Mucosa of rectum (tissue), 2 donors: ENCODE data around the gene AGTPBP1.

Experiments used
- H3K27ac ChIP-seq, 2 donors: one replicate each; pipeline ENCODE4 v1.7.0; 2013; ENCODE audit warnings: inconsistent platforms in 2 of 2, low read depth in 2 of 2, low read length in 2 of 2
- H3K27me3 ChIP-seq, 2 donors: one replicate each; pipeline ENCODE4 v1.7.0; 2013; ENCODE audit warnings: low read length in 2 of 2; ENCODE audit not compliant: control insufficient read depth in 2 of 2, insufficient read depth in 2 of 2
- H3K36me3 ChIP-seq, 2 donors: one replicate each; pipeline ENCODE4 v1.7.0; 2013; ENCODE audit warnings: low read length in 2 of 2; ENCODE audit not compliant: control insufficient read depth in 2 of 2, insufficient read depth in 2 of 2
- H3K4me1 ChIP-seq, 2 donors: one replicate each; pipeline ENCODE4 v1.7.0; 2013; ENCODE audit warnings: low read length in 2 of 2, mild to moderate bottlenecking in 1 of 2; ENCODE audit not compliant: control insufficient read depth in 2 of 2, insufficient read depth in 2 of 2
- H3K4me3 ChIP-seq, 2 donors: one replicate each; pipeline ENCODE4 v1.7.0; 2013; ENCODE audit warnings: low read length in 2 of 2
- H3K9ac ChIP-seq, 2 donors: one replicate each; pipeline ENCODE4 v1.7.0; 2013; ENCODE audit warnings: low read length in 2 of 2, low read depth in 1 of 2, mild to moderate bottlenecking in 1 of 2
- H3K9me3 ChIP-seq, 2 donors: one replicate each; pipeline ENCODE4 v1.7.0; 2013; ENCODE audit warnings: low read length in 2 of 2; ENCODE audit not compliant: control insufficient read depth in 2 of 2
- donor health status: healthy.
- donor health status: Normal muscosa, but diverticular disease.

Gene AGTPBP1

DNA sequence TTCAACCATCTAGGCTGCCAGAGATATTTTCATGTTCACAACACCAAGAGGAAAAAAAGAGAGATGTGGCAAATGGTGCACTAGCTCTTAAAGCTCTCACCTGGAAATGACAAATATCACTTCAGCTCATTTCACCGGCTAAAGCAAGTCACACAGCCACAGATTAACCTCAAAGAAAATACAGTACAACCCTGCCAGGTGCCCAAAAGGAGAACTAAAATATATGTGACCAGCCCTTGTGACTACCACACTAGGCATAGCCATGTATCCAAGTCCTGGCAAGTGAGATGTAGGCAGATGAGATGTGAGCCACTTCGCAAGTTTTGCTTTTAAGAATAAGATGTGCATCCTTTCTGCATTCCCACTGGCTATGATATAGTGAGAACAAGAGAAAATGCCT is 41.4 kb downstream of the AGTPBP1 start:
- no peaks in the 10 kb centered on the region for H3K36me3 ChIP-seq
- no peak overlapping the region for H3K4me3 ChIP-seq
- H3K27ac ChIP-seq, result no peak overlapping the region
- no peaks in the 10 kb centered on the region for H3K4me1 ChIP-seq
- H3K9me3 ChIP-seq, result no peaks in the 10 kb centered on the region
- H3K9ac ChIP-seq, result no peak overlapping the region
- H3K27me3 ChIP-seq, result no peaks in the 10 kb centered on the region

DNA sequence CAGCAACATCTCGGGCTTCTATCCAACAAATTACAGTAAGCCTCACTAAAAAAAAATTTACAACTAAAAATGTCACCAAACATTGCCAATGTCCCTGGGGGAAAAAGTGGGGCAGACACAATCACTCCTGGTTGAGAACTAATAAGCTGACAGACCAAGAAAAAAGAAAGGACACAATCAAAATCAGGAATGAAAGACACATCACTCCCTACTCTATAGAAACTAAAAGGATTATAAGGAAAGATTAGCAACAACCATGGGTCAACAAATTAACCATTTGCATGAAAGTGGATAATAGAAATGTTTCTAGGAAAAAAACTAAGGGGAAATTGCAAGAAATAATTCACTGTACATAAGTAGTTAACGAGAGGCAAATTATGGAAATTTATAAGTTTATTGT is 53.4 kb downstream of the AGTPBP1 start:
- Histone ChIP-seq H3K27ac (no peak overlapping the region), H3K4me3 (no peak overlapping the region), H3K9me3 (no peaks in the 10 kb centered on the region), H3K4me1 (no peaks in the 10 kb centered on the region), H3K36me3 (no peaks in the 10 kb centered on the region), H3K27me3 (no peaks in the 10 kb centered on the region), H3K9ac (no peak overlapping the region)

DNA sequence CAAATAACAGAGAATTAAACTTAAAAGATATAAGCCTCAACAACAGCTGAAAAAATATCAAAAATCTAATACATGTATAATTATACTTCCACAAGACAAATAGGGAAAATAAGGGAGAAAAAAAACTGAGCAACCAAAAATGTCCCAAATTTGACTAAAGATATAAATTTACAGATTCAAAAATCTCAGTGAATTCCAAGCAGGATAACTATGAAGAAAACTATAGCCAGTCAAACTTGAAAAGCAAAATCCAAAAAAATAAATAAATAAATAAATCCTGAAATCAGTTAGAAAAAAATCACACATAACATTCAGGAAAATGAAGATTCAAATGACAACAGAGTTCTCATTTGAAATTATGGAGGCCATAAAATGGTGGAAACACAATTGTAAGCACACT is 56.7 kb downstream of the AGTPBP1 start:
- Histone ChIP-seq H3K27me3 (no peaks in the 10 kb centered on the region), H3K9ac (no peak overlapping the region), H3K4me1 (no peaks in the 10 kb centered on the region), H3K36me3 (no peaks in the 10 kb centered on the region), H3K9me3 (no peaks in the 10 kb centered on the region), H3K4me3 (no peak overlapping the region), H3K27ac (no peak overlapping the region)

- no peak overlapping the region for H3K27ac ChIP-seq
- no peaks in the 10 kb centered on the region for H3K4me1 ChIP-seq
- H3K9ac ChIP-seq, result no peak overlapping the region
- no peaks in the 10 kb centered on the region for H3K9me3 ChIP-seq
- no peaks in the 10 kb centered on the region for H3K27me3 ChIP-seq
- H3K4me3 ChIP-seq, result no peak overlapping the region
- H3K36me3 ChIP-seq, result no peaks in the 10 kb centered on the region
Observed at GRCh38 chr9:85676790-85677189, 65.0 kb downstream of the AGTPBP1 start.

GRCh38 chr9:85667374-85667773 is 74.4 kb downstream of the AGTPBP1 start:
- no peak overlapping the region for H3K9ac ChIP-seq
- H3K27ac ChIP-seq, result no peak overlapping the region
- H3K36me3 ChIP-seq, result peaks cover 0 to 6% of the 10 kb centered on the region in 2 donors
- no peaks in the 10 kb centered on the region for H3K27me3 ChIP-seq
- H3K9me3 ChIP-seq, result no peaks in the 10 kb centered on the region
- no peak overlapping the region for H3K4me3 ChIP-seq
- H3K4me1 ChIP-seq, result no peaks in the 10 kb centered on the region

DNA sequence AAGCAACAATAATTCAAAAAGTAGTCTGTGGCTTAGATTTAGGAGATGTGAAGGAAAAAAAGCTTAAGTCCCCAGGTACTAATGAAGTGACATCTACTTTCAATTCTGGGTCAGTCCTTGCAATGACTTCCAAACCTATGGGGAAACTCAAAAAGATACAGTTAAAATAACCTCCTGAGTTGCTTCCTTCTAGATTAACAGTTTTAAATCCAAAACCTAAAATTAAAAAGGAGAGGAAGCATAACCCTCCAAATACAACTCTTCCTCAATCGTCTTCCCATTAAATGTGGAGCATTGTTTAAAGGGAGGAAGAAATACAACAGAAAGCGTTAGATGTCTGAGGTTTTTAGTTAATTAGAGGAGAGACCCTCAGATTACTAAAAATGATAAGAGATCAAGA is 75.7 kb downstream of the AGTPBP1 start:
- Histone ChIP-seq H3K9me3 (no peaks in the 10 kb centered on the region), H3K27ac (no peak overlapping the region), H3K36me3 (peaks cover 0 to 6% of the 10 kb centered on the region in 2 donors), H3K9ac (no peak overlapping the region), H3K4me1 (no peaks in the 10 kb centered on the region), H3K4me3 (no peak overlapping the region), H3K27me3 (no peaks in the 10 kb centered on the region)

DNA sequence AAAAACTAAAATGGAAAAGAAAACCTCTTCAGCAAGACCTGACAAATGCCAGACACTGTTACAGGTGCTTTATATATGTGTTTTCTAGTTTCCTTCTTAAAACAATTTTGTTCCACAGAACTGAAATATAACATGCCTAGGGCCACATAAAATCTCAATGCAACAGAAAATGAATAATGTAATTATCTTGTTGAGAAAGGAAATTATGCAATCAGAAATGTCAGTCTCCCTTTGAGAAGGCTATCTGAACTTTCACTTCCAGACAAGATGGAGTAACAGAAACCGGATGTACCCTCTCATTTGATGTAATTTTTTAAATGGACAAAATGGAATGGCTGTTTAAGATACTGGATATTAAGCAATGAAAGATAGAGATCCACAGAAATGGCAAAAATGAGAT is 79.2 kb downstream of the AGTPBP1 start:
- H3K9ac ChIP-seq, result no peak overlapping the region
- no peaks in the 10 kb centered on the region for H3K27me3 ChIP-seq
- no peaks in the 10 kb centered on the region for H3K4me1 ChIP-seq
- H3K4me3 ChIP-seq, result no peak overlapping the region
- H3K36me3 ChIP-seq, result peaks cover 0 to 4% of the 10 kb centered on the region in 2 donors
- H3K9me3 ChIP-seq, result no peaks in the 10 kb centered on the region
- no peak overlapping the region for H3K27ac ChIP-seq

GRCh38 chr9:85658716-85659115 is 83.0 kb downstream of the AGTPBP1 start:
- Histone ChIP-seq H3K4me1 (no peaks in the 10 kb centered on the region), H3K9me3 (no peaks in the 10 kb centered on the region), H3K9ac (no peak overlapping the region), H3K27ac (no peak overlapping the region), H3K4me3 (no peak overlapping the region), H3K36me3 (no peaks in the 10 kb centered on the region), H3K27me3 (no peaks in the 10 kb centered on the region)

DNA sequence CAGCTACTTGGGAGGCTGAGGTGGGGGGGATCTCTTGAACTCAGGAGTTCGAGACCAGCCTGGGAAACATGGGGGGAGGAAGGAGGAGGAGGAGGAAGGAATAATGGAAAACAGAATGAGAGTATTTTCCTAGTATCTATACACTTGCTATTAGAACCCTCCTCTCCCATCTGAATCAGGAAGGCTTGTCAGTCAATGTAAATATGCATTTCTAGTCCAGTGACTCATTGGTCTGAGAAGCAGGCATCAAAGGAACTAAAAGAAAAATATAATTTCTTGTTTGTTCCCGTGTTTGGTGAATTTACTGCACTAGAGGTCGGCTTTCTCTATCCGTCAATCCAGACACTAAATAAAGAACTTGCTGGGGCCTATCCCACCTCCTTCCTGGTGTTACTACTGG is 88.6 kb downstream of the AGTPBP1 start:
- Histone ChIP-seq H3K27me3 (no peaks in the 10 kb centered on the region), H3K4me1 (no peaks in the 10 kb centered on the region), H3K9ac (no peak overlapping the region), H3K4me3 (no peak overlapping the region), H3K36me3 (no peaks in the 10 kb centered on the region), H3K9me3 (no peaks in the 10 kb centered on the region), H3K27ac (no peak overlapping the region)

GRCh38 chr9:85647571-85647970 is 94.2 kb downstream of the AGTPBP1 start:
- H3K4me3 ChIP-seq, result no peak overlapping the region
- no peak overlapping the region for H3K9ac ChIP-seq
- H3K36me3 ChIP-seq, result no peaks in the 10 kb centered on the region
- no peaks in the 10 kb centered on the region for H3K27me3 ChIP-seq
- no peaks in the 10 kb centered on the region for H3K4me1 ChIP-seq
- no peak overlapping the region for H3K27ac ChIP-seq
- H3K9me3 ChIP-seq, result no peaks in the 10 kb centered on the region

GRCh38 chr9:85645909-85646627 is 95.7 kb downstream of the AGTPBP1 start:
- no peaks in the 10 kb centered on the region for H3K4me1 ChIP-seq
- no peak overlapping the region for H3K4me3 ChIP-seq
- H3K27ac ChIP-seq, result no peak overlapping the region
- H3K36me3 ChIP-seq, result no peaks in the 10 kb centered on the region
- no peaks in the 10 kb centered on the region for H3K27me3 ChIP-seq
- no peak overlapping the region for H3K9ac ChIP-seq
- H3K9me3 ChIP-seq, result no peaks in the 10 kb centered on the region
